ENCODE measurements around the gene CENATAC. TPM values are rescaled to one million over a fixed set of nuclear protein-coding genes. Genes with fewer than 3 reads are reported as not detected.
A peak's percentile ranks its signal among the peaks of the same experiment; 100 is the strongest.
"Not testable (repeated sequence)": the region's sequence is repeated elsewhere in the genome, so short reads cannot be mapped to it uniquely, and the experiment has no call there.

CENATAC gene
- total RNA-seq, 1 experiment from 2014 or later, result 24.9 TPM

GRCh38 chr11:119025978-119026766 lies 28.2 kb downstream of the CENATAC start:
- no peak for DNase-seq (ENCODE audit: extremely low read depth, low read depth)

- DNase-seq (ENCODE audit: extremely low read depth, low read depth), result no peak
Measured at GRCh38 chr11:119026970-119027369, 29.0 kb downstream of the CENATAC start.

GRCh38 chr11:119027561-119028345 lies 29.8 kb downstream of the CENATAC start:
- DNase-seq (ENCODE audit: extremely low read depth, low read depth), result no peak

GRCh38 chr11:119028346-119029068 lies 30.6 kb downstream of the CENATAC start:
- no peak for DNase-seq (ENCODE audit: extremely low read depth, low read depth)

GRCh38 chr11:119029069-119029339 lies 31.1 kb downstream of the CENATAC start:
- DNase-seq (ENCODE audit: extremely low read depth, low read depth), result no peak

- DNase-seq (ENCODE audit: extremely low read depth, low read depth), result no peak
Measured at GRCh38 chr11:119029340-119030028, 31.5 kb downstream of the CENATAC start.

GRCh38 chr11:119030029-119030328 lies 32.0 kb downstream of the CENATAC start:
- DNase-seq (ENCODE audit: extremely low read depth, low read depth), result no peak

- peak; percentile 94 for DNase-seq (ENCODE audit: extremely low read depth, low read depth)
Measured at GRCh38 chr11:119030329-119031047, 32.5 kb downstream of the CENATAC start, which contains the start of gene SLC37A4. SLC37A4 (minus strand) TSS chr11:119030877.

GRCh38 chr11:119031912-119032280 lies 34.0 kb downstream of the CENATAC start:
- no peak for DNase-seq (ENCODE audit: extremely low read depth, low read depth)

GRCh38 chr11:119033421-119033820 lies 35.5 kb downstream of the CENATAC start:
- not testable (repeated sequence) for DNase-seq (ENCODE audit: extremely low read depth, low read depth)

- DNase-seq (ENCODE audit: extremely low read depth, low read depth), result no peak
Measured at GRCh38 chr11:119034813-119035212, 36.9 kb downstream of the CENATAC start.

GRCh38 chr11:119038884-119039283 lies 40.9 kb downstream of the CENATAC start:
- no peak for DNase-seq (ENCODE audit: extremely low read depth, low read depth)

- DNase-seq (ENCODE audit: extremely low read depth, low read depth), result not testable (repeated sequence)
Measured at GRCh38 chr11:119039471-119039870, 41.5 kb downstream of the CENATAC start.

GRCh38 chr11:119041821-119042514 lies 44.0 kb downstream of the CENATAC start:
- DNase-seq (ENCODE audit: extremely low read depth, low read depth), result no peak

GRCh38 chr11:119042927-119043326 lies 45.0 kb downstream of the CENATAC start:
- no peak for DNase-seq (ENCODE audit: extremely low read depth, low read depth)

- no peak for DNase-seq (ENCODE audit: extremely low read depth, low read depth)
Measured at GRCh38 chr11:119044708-119045107, 46.8 kb downstream of the CENATAC start.

- DNase-seq (ENCODE audit: extremely low read depth, low read depth), result no peak
Measured at GRCh38 chr11:119046489-119046888, 48.6 kb downstream of the CENATAC start.

GRCh38 chr11:119047205-119047604 lies 49.3 kb downstream of the CENATAC start:
- no peak for DNase-seq (ENCODE audit: extremely low read depth, low read depth)

- DNase-seq (ENCODE audit: extremely low read depth, low read depth), result no peak
Measured at GRCh38 chr11:119048644-119049043, 50.7 kb downstream of the CENATAC start.

- no peak for DNase-seq (ENCODE audit: extremely low read depth, low read depth)
Measured at GRCh38 chr11:119049081-119049480, 51.1 kb downstream of the CENATAC start.

Measured in NCI-H460 (cell line).